ENCODE results near the gene DUT. TPM values are rescaled to one million over a fixed set of nuclear protein-coding genes. Genes with fewer than 3 reads are reported as not detected.
A peak's percentile ranks its signal among the peaks of the same experiment; 100 is the strongest.

The DUT gene
- total and polyA plus RNA-seq, 2 of the 8 experiments (the other 6 are each of a cell fraction or from before 2014, with no cell fraction given): 71.5 to 246 TPM

DNA sequence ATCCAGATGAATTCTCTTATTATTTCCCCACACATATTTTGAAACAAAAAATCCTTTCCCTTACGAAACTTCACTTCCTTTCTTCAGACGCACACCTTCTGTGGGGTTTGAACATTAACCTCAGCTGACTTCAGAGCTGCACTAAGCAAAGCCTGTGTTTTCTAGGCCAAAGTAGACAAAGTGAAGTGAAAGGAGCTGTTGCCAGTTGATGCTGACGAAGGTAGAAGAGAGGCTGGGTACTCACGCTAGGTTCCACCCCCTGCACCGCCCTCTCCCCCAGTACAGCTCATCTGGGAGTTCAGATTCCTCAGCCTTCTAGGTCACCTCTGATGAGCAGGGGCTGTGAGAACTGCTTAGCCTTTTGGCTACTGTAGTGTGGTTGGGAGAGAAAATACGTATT, 24.1 kb downstream of the DUT start:
- FAIRE-seq (no peak), DNase-seq (ENCODE audit: low read depth in 1 of 2, low spot score in 2 of 2) (no peak)
- H3K36me3 ChIP-seq (ENCODE audit: control insufficient read depth in 2 of 4, insufficient read depth in 4 of 4, low read length in 3 of 4): no peaks in the 10 kb centered on the region
- 76 to 100% methylated on average over 2 to 6 of the region's 6 CpGs for WGBS, 2 experiments (ENCODE audit: extremely low coverage in 1 of 2, insufficient coverage in 1 of 2, insufficient read length in 1 of 2, insufficient replicate concordance in 2 of 2, low coverage in 1 of 2, low lambda C conversion rate in 2 of 2, missing lambda C conversion rate in 1 of 2)
- H3K9ac ChIP-seq (replicated peaks in 1 of 4; ENCODE audit: extremely low read depth in 1 of 4, low read depth in 3 of 4, low read length in 3 of 4): no peak overlapping the region
- no peak overlapping the region for H2BK20ac ChIP-seq (ENCODE audit: low read length)
- no peak overlapping the region for H3K18ac ChIP-seq (ENCODE audit: extremely low read depth, low read length)
- H4K20me1 ChIP-seq (replicated peaks in 1 of 2; ENCODE audit: control insufficient read depth in 1 of 2, insufficient read depth in 2 of 2, low read length in 2 of 2): no peaks in the 10 kb centered on the region
- no peak overlapping the region for H3K4ac ChIP-seq (replicated peaks; ENCODE audit: insufficient read length, low read depth, low read length)
- H2AFZ ChIP-seq (ENCODE audit: low read length): 0 out of 2 replicates have a peak overlapping the region, but pooled peaks have one; percentile 66
- H2BK120ac ChIP-seq (replicated peaks; ENCODE audit: low read depth, low read length): no peak overlapping the region
- no peak overlapping the region for H3K56ac ChIP-seq (replicated peaks; ENCODE audit: insufficient read length, low read depth, low read length)
- H3K23me2 ChIP-seq (ENCODE audit: low read depth, low read length): no peaks in the 10 kb centered on the region
- no peaks in the 10 kb centered on the region for H3K79me2 ChIP-seq (ENCODE audit: control insufficient read depth in 1 of 2, insufficient read depth in 2 of 2, low read length in 2 of 2)
- no peak overlapping the region for H3K4me3 ChIP-seq (ENCODE audit: extremely low read depth in 1 of 4, insufficient read depth in 2 of 4, low read depth in 3 of 4, low read length in 4 of 4)
- ChIA-PET CTCF (ENCODE audit: partially characterized antibody) (interaction anchor here (0.7 to 5.3 kb wide), 11 partner anchors 14 to 270 kb away, joined by 3 to 36 read pairs (median 4); no protein-coding TSS in a partner anchor), POLR2A (ENCODE audit: partially characterized antibody) (no interaction called here)
- H3K4me1 ChIP-seq (replicated peaks in 1 of 4; ENCODE audit: control insufficient read depth in 3 of 4, insufficient read depth in 4 of 4, low read length in 3 of 4): no peaks in the 10 kb centered on the region
- no peaks in the 10 kb centered on the region for H3K27me3 ChIP-seq (replicated peaks in 1 of 4; ENCODE audit: control insufficient read depth in 3 of 4, extremely low read depth in 1 of 4, insufficient read depth in 3 of 4, low read length in 3 of 4)
- no peak overlapping the region for H3K14ac ChIP-seq (ENCODE audit: insufficient read length)
- H3K79me1 ChIP-seq (ENCODE audit: low read depth, low read length): no peaks in the 10 kb centered on the region
- TF ChIP-seq, protein P1, sequence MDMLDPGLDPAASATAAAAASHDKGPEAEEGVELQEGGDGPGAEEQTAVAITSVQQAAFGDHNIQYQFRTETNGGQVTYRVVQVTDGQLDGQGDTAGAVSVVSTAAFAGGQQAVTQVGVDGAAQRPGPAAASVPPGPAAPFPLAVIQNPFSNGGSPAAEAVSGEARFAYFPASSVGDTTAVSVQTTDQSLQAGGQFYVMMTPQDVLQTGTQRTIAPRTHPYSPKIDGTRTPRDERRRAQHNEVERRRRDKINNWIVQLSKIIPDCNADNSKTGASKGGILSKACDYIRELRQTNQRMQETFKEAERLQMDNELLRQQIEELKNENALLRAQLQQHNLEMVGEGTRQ (IDR thresholded peaks at IDR 0.05; ENCODE audit: low read length): no peak
- TF ChIP-seq, protein P2, sequence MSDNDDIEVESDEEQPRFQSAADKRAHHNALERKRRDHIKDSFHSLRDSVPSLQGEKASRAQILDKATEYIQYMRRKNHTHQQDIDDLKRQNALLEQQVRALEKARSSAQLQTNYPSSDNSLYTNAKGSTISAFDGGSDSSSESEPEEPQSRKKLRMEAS (IDR thresholded peaks at IDR 0.05): no peak
- H4K91ac ChIP-seq (replicated peaks; ENCODE audit: insufficient read length, low read length): no peak overlapping the region
- no peaks in the 10 kb centered on the region for H3K9me3 ChIP-seq (ENCODE audit: insufficient read depth in 2 of 2, low read depth in 1 of 2, low read length in 1 of 2)
- H2BK15ac ChIP-seq (ENCODE audit: low read length): no peak overlapping the region
- no peak overlapping the region for H4K5ac ChIP-seq (ENCODE audit: insufficient read length, low read depth, low read length)
- H2BK5ac ChIP-seq (ENCODE audit: low read depth, low read length): no peak overlapping the region
- H4K8ac ChIP-seq (ENCODE audit: extremely low read depth, insufficient read depth, low read length): no peak overlapping the region
- no peak overlapping the region for H3K27ac ChIP-seq (ENCODE audit: low read depth, low read length)
- no peak overlapping the region for H2AK5ac ChIP-seq (ENCODE audit: low read depth, low read length)
- no peak overlapping the region for H3K23ac ChIP-seq (ENCODE audit: insufficient read length)
- H2BK12ac ChIP-seq (ENCODE audit: low read depth, low read length): no peak overlapping the region; the same call in 1 of the 2 replicates
- no peak overlapping the region for H3K4me2 ChIP-seq (ENCODE audit: insufficient read depth in 1 of 2, low read depth in 2 of 2, low read length in 2 of 2)

Data from H1 (cell line).